Mesenchymal stem cell (in vitro differentiated cells and primary cell): Measurements from ENCODE around the gene KIF13A.

Source experiments
- DNase-seq: peaks from one replicate; pipeline ENCODE4 v3.0.0-alpha.2; 2013
- H2AFZ ChIP-seq: one replicate; pipeline ENCODE4 v1.6.1; 2013; ENCODE audit warnings: low read depth, mild to moderate bottlenecking, control low read depth, inconsistent platforms, low read length, moderate library complexity
- H2AK5ac ChIP-seq: 2 replicates; pipeline ENCODE4 v1.6.1; 2013; ENCODE audit warnings: low read length, moderate library complexity, mild to moderate bottlenecking, inconsistent platforms; ENCODE audit not compliant: severe bottlenecking
- H2BK120ac ChIP-seq: one replicate; pipeline ENCODE4 v1.6.1; 2013; ENCODE audit warnings: low read depth, mild to moderate bottlenecking, inconsistent platforms, low read length, moderate library complexity
- H2BK12ac ChIP-seq, 2 experiments: one replicate each; pipeline ENCODE4 v1.6.1; 2013; ENCODE audit warnings: inconsistent platforms in 2 of 2, low read length in 2 of 2, mild to moderate bottlenecking in 2 of 2, moderate library complexity in 2 of 2, control low read depth in 1 of 2
- H2BK15ac ChIP-seq: one replicate; pipeline ENCODE4 v1.6.1; 2013; ENCODE audit warnings: mild to moderate bottlenecking, low read depth, inconsistent platforms; ENCODE audit not compliant: poor library complexity, severe bottlenecking
- H2BK5ac ChIP-seq: 2 replicates; pipeline ENCODE4 v1.6.1; 2013; ENCODE audit warnings: low read depth, mild to moderate bottlenecking, low read length, control low read depth, inconsistent platforms; ENCODE audit not compliant: poor library complexity, severe bottlenecking
- H3K14ac ChIP-seq, 2 experiments: one replicate each; pipeline ENCODE4 v1.6.1; 2013; ENCODE audit warnings: inconsistent platforms in 2 of 2, low read length in 2 of 2, control low read depth in 1 of 2, mild to moderate bottlenecking in 1 of 2, moderate library complexity in 1 of 2
- H3K18ac ChIP-seq, 2 experiments: one replicate each; pipeline ENCODE4 v1.6.1; 2013; ENCODE audit warnings: inconsistent platforms in 2 of 2, low read length in 2 of 2, control low read depth in 1 of 2, low read depth in 1 of 2, mild to moderate bottlenecking in 1 of 2
- H3K23ac ChIP-seq, 2 experiments: one replicate each; pipeline ENCODE4 v1.6.1; 2013; ENCODE audit warnings: inconsistent platforms in 2 of 2, low read length in 2 of 2, mild to moderate bottlenecking in 2 of 2, moderate library complexity in 2 of 2, control low read depth in 1 of 2
- H3K27ac ChIP-seq: 2 replicates; pipeline ENCODE4 v1.5.1; 2013; ENCODE audit warnings: mild to moderate bottlenecking, moderate library complexity, low read length, control low read depth, inconsistent platforms; ENCODE audit not compliant: poor library complexity, severe bottlenecking
- H3K27me3 ChIP-seq, 2 experiments: 2 replicates each; pipeline versions ENCODE4 v1.6.1 to v1.7.0; 2013; ENCODE audit warnings: low read length in 2 of 2, mild to moderate bottlenecking in 2 of 2, moderate library complexity in 2 of 2, control low read depth in 1 of 2, inconsistent platforms in 1 of 2; ENCODE audit not compliant: control insufficient read depth in 1 of 2, insufficient read depth in 1 of 2
- H3K36me3 ChIP-seq, 2 experiments: 2 replicates each; pipeline versions ENCODE4 v1.6.1 to v1.7.0; 2013; ENCODE audit warnings: low read length in 2 of 2, control low read depth in 1 of 2, inconsistent platforms in 1 of 2, low read depth in 1 of 2, mild to moderate bottlenecking in 1 of 2; ENCODE audit not compliant: insufficient read depth in 2 of 2, control insufficient read depth in 1 of 2
- H3K4ac ChIP-seq, 2 experiments: one replicate each; pipeline ENCODE4 v1.6.1; 2013; ENCODE audit warnings: inconsistent platforms in 2 of 2, low read length in 2 of 2, mild to moderate bottlenecking in 2 of 2, moderate library complexity in 2 of 2, control low read depth in 1 of 2, low read depth in 1 of 2
- H3K4me1 ChIP-seq: 2 replicates; pipeline ENCODE4 v1.6.1; 2013; ENCODE audit warnings: low read depth, low read length, control low read depth; ENCODE audit not compliant: control insufficient read depth, insufficient read depth
- H3K4me2 ChIP-seq: 2 replicates; pipeline ENCODE4 v1.6.1; 2013; ENCODE audit warnings: low read length, mild to moderate bottlenecking, inconsistent platforms; ENCODE audit not compliant: poor library complexity, severe bottlenecking
- H3K4me3 ChIP-seq, 2 experiments: 2 replicates each; pipeline versions ENCODE4 v1.5.1 to v1.7.0; 2013; ENCODE audit warnings: low read length in 2 of 2, mild to moderate bottlenecking in 2 of 2, control low read depth in 1 of 2, low read depth in 1 of 2; ENCODE audit not compliant: insufficient read depth in 1 of 2
- H3K79me1 ChIP-seq: replicated peaks from 2 replicates; pipeline ENCODE4 v1.6.1; 2013; ENCODE audit warnings: mild to moderate bottlenecking, control low read depth, low read length, inconsistent platforms; ENCODE audit not compliant: poor library complexity, severe bottlenecking
- H3K9ac ChIP-seq: 2 replicates; pipeline ENCODE4 v1.7.0; 2013; ENCODE audit warnings: mild to moderate bottlenecking, low read length, moderate library complexity
- H3K9me3 ChIP-seq: 2 replicates; pipeline ENCODE4 v1.7.0; 2013; ENCODE audit warnings: mild to moderate bottlenecking, low read length; ENCODE audit not compliant: control insufficient read depth
- H4K8ac ChIP-seq: one replicate; pipeline ENCODE4 v1.6.1; 2013; ENCODE audit warnings: inconsistent platforms, mild to moderate bottlenecking, low read length, moderate library complexity
- H4K91ac ChIP-seq: one replicate; pipeline ENCODE4 v1.6.1; 2013; ENCODE audit warnings: mild to moderate bottlenecking, low read length, inconsistent platforms
- WGBS: methylation state at CpG from one replicate; pipeline ENCODE4 v1.1.7; 2013; ENCODE audit warnings: mixed read lengths; 5-methylcytosine and 5-hydroxymethylcytosine counted together

Gene KIF13A

DNA sequence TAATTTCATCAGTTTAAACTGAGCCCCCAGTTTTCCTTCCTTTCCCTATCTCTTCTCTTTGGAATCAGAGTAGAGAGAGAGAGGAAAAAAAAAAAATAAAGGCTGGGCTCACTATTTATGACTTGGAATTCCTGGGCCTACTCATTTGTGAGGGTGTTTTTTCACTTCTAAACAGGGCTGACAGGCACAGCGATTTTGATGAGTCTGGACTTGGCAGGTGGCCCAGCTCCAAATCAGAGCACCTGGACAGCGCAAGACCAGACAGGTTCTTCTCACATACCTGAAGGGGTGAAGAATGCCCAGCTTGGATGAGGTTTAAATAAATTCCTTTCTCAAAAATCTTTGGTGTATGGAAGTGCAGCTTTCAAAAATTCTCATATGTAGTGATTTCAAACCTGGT, 122.2 kb downstream of the KIF13A start:
- H4K8ac ChIP-seq, result no peak overlapping the region
- H2AK5ac ChIP-seq, result peak overlapping the region; percentile 47
- 58% methylated on average over 2 of the region's 2 CpGs for WGBS
- peaks cover 10% of the 10 kb centered on the region for H3K79me1 ChIP-seq
- H3K18ac ChIP-seq, result no peak overlapping the region
- H2BK5ac ChIP-seq, result no peak overlapping the region
- H4K91ac ChIP-seq, result no peak overlapping the region
- H3K14ac ChIP-seq, result no peak overlapping the region
- peak overlapping the region; percentile 83 for H3K27ac ChIP-seq
- no peak overlapping the region for H3K23ac ChIP-seq
- peak overlapping the region; percentile 77 for H3K9ac ChIP-seq
- H3K9me3 ChIP-seq, result no peaks in the 10 kb centered on the region
- no peak overlapping the region for H2BK15ac ChIP-seq
- no peak overlapping the region for H2BK120ac ChIP-seq
- H3K4me3 ChIP-seq, result peak overlapping the region in 1 of 2 experiments; percentile 27
- no peak overlapping the region for H3K4me2 ChIP-seq
- H3K36me3 ChIP-seq, result no peaks in the 10 kb centered on the region
- no peak overlapping the region for H3K4ac ChIP-seq
- H3K27me3 ChIP-seq, result no peaks in the 10 kb centered on the region
- peaks cover 8% of the 10 kb centered on the region for H3K4me1 ChIP-seq
- H2AFZ ChIP-seq, result no peak overlapping the region
- peak overlapping the region; percentile 18 to 29 for H2BK12ac ChIP-seq
- DNase-seq, result no peak

- Histone ChIP-seq H2AFZ (no peak overlapping the region), H3K14ac (no peak overlapping the region), H3K36me3 (no peaks in the 10 kb centered on the region), H3K9ac (peak overlapping the region; percentile 77), H3K27ac (peak overlapping the region; percentile 83), H3K4ac (no peak overlapping the region), H2BK5ac (no peak overlapping the region), H3K9me3 (no peaks in the 10 kb centered on the region), H2BK15ac (no peak overlapping the region), H3K4me2 (no peak overlapping the region), H3K79me1 (peaks cover 8% of the 10 kb centered on the region), H3K4me1 (peaks cover 8% of the 10 kb centered on the region), H3K4me3 (no peak overlapping the region), H4K8ac (no peak overlapping the region), H2AK5ac (peak overlapping the region; percentile 57), H3K23ac (no peak overlapping the region), H2BK120ac (no peak overlapping the region), H3K27me3 (no peaks in the 10 kb centered on the region), H2BK12ac (no peak overlapping the region), H4K91ac (no peak overlapping the region), H3K18ac (no peak overlapping the region)
- DNase-seq, result peak; percentile 77
- 48% methylated on average over 9 of the region's 12 CpGs for WGBS
These were observed 123.3 kb downstream of the KIF13A start for GRCh38 chr6:17863901-17864754.

GRCh38 chr6:17861361-17861760, 126.1 kb downstream of the KIF13A start:
- Histone ChIP-seq H2BK12ac (no peak overlapping the region), H2BK15ac (no peak overlapping the region), H3K4me2 (no peak overlapping the region), H2BK5ac (no peak overlapping the region), H3K4me1 (peaks cover 5% of the 10 kb centered on the region), H3K27me3 (no peaks in the 10 kb centered on the region), H2AFZ (no peak overlapping the region), H3K4ac (no peak overlapping the region), H3K4me3 (no peak overlapping the region), H3K9me3 (no peaks in the 10 kb centered on the region), H2BK120ac (no peak overlapping the region), H2AK5ac (no peak overlapping the region), H3K18ac (no peak overlapping the region), H4K91ac (no peak overlapping the region), H4K8ac (no peak overlapping the region), H3K79me1 (peaks cover 13% of the 10 kb centered on the region), H3K23ac (no peak overlapping the region), H3K14ac (no peak overlapping the region), H3K27ac (no peak overlapping the region), H3K36me3 (peaks cover 2 to 3% of the 10 kb centered on the region in 2 experiments), H3K9ac (no peak overlapping the region)
- 100% methylated on average over 1 of the region's 1 CpG for WGBS
- DNase-seq, result no peak

- Histone ChIP-seq H3K27me3 (no peaks in the 10 kb centered on the region), H3K36me3 (peaks cover 3 to 11% of the 10 kb centered on the region in 2 experiments), H3K9me3 (no peaks in the 10 kb centered on the region), H4K91ac (no peak overlapping the region), H3K18ac (peak overlapping the region in 1 of 2 experiments; percentile 2), H3K79me1 (peaks cover 13% of the 10 kb centered on the region), H2BK15ac (no peak overlapping the region), H2BK12ac (no peak overlapping the region), H3K14ac (no peak overlapping the region), H2BK120ac (no peak overlapping the region), H3K4me1 (peaks cover 2% of the 10 kb centered on the region), H3K9ac (no peak overlapping the region), H4K8ac (no peak overlapping the region), H3K4me2 (no peak overlapping the region), H2AK5ac (no peak overlapping the region), H3K23ac (no peak overlapping the region), H2BK5ac (no peak overlapping the region), H3K27ac (no peak overlapping the region), H3K4ac (no peak overlapping the region), H2AFZ (no peak overlapping the region), H3K4me3 (no peak overlapping the region)
- 95% methylated on average over 4 of the region's 4 CpGs for WGBS
- no peak for DNase-seq
These were observed 127.6 kb downstream of the KIF13A start for GRCh38 chr6:17859846-17860245.
